Measurements from ENCODE around the gene NKAIN4.

The NKAIN4 gene

DNA sequence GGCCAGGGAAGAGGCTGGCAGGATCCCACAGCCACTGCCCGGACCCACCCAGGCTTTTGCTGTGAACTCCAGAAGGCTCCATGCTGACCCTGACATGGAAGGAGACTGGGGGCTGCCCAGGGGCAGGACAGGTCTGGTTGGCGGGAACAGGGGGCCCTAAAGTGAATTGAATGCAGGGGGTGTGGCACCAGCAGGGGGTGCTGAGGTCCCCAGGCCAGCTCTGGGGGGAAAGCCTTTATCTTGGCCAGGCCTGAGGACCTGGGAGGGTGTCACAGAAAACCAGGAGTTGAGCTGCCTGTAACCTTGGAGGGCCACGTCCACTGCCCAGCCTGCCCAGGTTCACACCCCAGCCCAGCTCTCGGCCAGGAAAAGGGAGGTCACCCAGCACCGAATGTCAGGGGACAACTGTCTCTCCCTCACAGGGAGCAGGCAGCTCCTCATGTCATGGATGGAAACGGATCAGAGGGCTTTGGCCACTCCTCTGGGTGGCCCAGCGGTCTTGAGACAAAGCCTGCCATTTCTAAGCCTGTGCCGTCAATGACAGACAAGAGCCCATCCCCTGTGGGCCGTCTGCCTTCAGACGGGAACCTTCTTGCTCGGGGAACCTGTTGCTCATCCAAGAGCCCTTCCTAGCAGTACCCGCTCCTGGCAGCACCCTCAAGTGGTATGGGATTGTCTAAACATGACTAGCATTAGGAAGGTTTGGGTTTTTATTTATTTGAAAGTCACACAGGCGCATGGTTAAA lies 35.4 kb downstream of the NKAIN4 start:
- DNase-seq (ENCODE audit: low spot score) = no peak

DNA sequence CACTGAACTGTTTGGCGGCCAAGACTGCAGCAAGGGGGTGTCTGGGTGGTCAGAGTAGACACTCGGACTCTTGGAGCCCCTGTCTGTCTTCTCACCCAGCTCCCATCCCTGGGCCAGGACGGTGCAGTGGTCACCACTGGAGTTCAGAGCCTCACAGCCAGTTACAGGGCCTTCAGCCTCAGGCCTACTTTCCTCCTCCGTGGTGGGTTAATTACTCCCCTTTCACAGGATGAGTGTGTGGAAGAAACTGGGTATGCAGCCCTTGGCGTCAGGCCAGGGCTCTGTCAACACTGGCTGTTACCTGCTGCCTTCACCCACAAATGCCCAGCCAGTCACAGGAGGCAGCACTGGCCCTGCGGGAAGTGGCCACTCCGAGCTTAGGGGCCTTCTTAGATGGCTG lies 36.6 kb downstream of the NKAIN4 start:
- DNase-seq (ENCODE audit: low spot score) = no peak

- DNase-seq (ENCODE audit: low spot score) = no peak
These were observed 37.3 kb downstream of the NKAIN4 start for GRCh38 chr20:63216849-63217471.

GRCh38 chr20:63216041-63216848 lies 38.0 kb downstream of the NKAIN4 start, which contains the start of gene YTHDF1:
YTHDF1 (minus strand) TSS chr20:63216131; CDS start chr20:63215892, 239 bp downstream.
- DNase-seq (ENCODE audit: low spot score) = peak; percentile 97

DNA sequence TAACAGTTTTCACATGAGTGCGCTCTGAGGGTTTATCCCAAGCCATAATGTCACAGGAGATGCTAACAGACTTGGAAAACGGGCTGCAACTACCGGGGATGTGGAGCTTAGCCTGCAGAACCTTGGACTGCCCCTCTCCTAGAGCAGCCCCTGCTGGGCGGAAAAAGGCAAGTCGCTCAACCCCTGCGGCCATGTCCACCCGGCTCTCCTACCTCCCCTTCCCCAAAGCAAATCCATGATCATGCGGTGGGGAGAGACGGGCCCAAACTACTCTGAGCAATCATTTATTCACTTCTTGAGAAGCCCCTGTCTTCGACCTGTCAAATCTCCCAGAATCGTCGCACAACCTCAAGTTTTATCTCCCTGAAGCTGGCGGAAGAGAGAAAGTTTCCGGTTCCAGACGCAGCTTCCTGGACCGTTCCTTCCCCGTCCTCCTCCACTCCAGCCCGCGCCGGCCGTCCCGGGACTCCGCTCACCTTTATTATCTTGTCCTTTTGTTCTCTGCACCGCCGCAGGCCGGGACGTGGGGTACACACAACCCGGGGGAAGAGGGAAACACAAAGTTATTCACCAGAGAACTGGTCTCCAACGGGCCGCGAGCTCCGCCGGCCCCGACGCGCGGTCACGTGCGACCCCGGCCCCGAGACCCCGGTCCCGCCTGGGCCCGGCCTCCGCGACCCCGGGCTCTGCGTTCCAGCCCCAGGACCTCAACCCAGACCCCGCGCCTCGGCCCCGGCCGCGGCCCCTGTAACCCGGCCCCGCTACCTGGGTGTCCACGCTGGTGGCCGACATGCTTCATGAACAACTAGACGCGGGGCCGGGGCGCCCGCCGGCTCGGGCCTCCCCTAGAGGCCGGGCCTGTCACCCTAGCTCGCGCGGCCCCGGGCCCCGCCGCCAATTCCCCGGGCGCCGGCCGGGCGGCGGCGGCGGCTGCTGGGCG lies 38.9 kb downstream of the NKAIN4 start:
- DNase-seq (ENCODE audit: low spot score) = no peak

GRCh38 chr20:63214514-63214913 lies 39.7 kb downstream of the NKAIN4 start:
- no peak for DNase-seq (ENCODE audit: low spot score)

DNA sequence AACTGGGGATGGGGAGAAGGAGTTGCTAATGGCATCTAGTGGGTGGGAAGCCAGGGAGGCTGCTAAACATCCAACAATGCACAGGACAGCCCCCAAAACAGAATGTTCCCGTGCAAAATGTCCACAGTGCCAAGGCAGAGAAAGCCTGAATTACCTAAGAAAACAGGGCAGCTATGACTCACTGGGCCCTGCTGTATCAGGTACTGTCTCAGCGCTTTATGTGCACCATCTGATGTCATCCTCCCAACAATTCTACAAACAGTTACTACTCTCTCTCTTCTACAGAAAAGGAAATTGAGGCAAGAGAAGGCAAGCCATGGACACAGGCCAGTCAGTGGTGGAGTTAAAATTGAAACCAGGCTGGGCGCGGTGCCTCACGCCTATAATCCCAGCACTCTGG lies 41.5 kb downstream of the NKAIN4 start:
- DNase-seq (ENCODE audit: low spot score) = no peak

GRCh38 chr20:63212393-63212730 lies 41.9 kb downstream of the NKAIN4 start:
- DNase-seq (ENCODE audit: low spot score) = no peak

DNA sequence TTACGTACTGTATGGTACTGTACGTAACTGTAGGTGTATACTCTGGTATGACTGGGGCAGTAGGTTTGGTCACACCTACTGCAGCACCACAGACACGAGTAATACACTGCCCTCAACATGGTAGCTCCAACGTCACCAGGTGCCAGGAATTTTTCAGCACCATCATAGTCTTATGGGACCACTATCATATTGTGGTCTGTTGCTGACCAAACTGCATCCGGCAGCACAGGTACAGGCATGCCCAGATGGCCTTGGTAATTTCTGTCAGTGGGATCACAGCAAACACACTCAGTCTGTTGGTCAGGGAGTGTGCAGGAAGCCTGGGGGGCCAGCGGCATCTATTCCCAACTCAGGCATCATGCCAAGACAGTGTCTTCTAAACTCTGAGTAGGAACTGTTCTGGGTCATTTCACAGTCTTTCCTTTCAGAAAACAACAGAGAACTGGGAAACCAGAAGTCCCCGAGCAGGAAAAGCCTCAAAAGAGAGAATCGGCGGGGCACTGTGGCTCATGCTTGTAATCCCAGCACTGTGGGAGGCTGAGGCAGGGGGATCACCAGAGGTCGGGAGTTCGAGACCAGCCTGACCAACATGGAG lies 44.2 kb downstream of the NKAIN4 start:
- no peak for DNase-seq (ENCODE audit: low spot score)

- no peak for DNase-seq (ENCODE audit: low spot score)
These were observed 45.8 kb downstream of the NKAIN4 start for GRCh38 chr20:63208346-63208909.

GRCh38 chr20:63206878-63207277 lies 47.4 kb downstream of the NKAIN4 start:
- DNase-seq (ENCODE audit: low spot score) = no peak

GRCh38 chr20:63205896-63206295 lies 48.4 kb downstream of the NKAIN4 start:
- no peak for DNase-seq (ENCODE audit: low spot score)

DNA sequence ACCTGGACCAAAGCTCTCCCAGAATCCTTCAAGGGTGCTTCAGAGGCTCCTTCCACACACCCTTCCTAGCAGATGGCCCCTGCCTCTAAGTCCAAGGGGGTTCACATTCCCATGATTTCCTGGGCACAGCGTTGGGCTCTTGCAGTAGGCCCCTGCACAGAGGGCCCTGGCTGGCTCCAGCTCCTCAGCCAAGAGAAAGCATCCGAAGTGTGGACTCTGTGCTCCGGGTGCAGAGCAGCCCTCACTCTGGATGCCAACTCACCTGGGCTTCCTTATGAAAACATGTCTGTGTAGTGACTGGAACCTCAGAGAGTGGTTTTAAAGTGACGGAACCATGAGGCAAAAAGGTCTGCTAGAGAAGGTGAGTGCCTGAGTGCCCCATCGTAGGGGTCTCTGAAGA lies 49.9 kb downstream of the NKAIN4 start:
- no peak for DNase-seq (ENCODE audit: low spot score)

- no peak for DNase-seq (ENCODE audit: low spot score)
These were observed 51.3 kb downstream of the NKAIN4 start for GRCh38 chr20:63202811-63203526.

DNA sequence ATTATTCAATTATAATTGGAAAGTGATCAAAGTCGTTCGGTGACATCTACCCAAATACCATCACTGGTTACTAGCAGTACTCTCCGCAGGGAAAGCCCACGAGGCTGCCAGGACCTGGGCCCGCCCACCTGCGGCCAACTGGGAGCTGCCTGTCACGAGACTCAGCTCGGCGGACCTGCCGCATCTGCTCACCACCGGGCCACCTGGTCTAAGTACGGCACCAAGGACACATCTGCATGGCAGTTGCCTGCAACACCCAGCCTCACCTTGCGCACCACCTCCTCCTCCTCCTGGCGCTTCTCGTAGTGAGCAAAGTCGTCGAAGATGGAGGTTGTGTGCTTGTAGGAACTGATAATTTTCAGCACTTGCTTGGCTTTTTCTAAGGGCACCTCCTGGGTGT lies 52.2 kb downstream of the NKAIN4 start:
- DNase-seq (ENCODE audit: low spot score) = no peak

DNA sequence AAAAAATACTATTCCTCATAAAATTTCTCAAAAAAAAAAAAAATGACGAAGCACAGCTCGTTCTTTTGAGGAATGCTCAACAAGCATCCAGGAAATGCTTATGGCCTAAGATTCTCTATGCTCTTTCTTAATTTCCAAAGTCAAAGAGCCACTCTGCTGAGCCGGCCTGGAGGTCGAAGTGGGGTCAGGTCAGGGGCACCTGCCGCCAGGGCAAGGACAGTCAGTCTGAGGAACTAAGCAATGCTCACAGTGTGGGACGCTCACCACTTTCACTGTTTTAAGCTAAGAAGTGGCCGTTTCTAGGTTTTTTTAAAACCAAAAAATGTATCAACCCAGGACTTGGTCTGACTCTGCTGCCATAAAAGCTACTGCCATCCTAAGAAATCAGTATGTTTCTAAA lies 55.7 kb downstream of the NKAIN4 start:
- DNase-seq (ENCODE audit: low spot score) = no peak

DNA sequence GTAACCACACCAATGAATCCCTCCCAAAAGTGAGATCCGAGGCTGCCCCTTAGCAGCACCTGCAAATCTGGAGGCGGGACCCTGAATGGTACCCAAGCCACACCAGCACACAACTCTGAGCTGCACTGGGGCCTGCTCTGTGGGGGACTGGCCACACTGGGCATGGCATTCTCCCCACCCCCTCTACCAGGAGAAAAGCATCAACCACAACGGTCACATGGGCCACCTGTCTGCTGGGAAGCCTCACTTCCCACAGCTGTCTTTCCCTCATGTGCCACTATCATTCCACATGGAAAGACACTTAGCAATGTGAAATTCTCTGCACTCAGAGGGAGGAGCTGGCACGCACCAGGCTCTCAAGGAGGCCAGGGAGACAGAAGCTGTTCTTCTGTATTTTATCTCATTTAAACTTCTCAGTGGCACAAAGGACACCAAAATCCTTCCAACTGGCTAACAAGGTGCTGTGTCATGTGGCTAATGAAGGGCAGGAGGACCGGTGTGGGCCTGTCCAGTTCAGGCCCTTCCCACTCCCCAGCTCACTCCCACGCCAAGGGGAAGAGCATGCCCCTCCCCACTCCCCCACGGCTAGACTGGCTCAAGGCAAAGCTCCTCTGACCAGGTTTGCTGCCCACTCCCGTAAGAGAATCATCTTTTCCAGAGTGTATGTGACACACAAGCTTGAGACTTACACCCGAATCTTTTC lies 57.3 kb downstream of the NKAIN4 start:
- no peak for DNase-seq (ENCODE audit: low spot score)

DNA sequence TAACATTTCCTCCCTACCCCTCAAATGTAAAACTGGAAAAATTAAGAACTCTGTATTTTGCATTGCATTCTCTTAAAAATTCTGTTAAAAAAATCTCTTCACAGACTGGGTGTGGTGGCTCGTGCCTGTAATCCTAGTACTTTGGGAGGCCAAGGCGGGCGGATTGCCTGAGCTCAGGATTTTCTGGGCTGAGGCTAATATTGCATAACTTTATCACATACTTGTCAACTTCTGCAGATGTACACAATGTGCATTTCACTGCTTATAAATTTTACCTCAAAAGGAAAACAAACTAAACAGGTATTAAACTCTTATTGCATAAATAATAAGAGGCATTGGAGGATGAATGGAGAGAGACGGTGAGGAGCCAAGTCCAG lies 59.5 kb downstream of the NKAIN4 start:
- no peak for DNase-seq (ENCODE audit: low spot score)

GRCh38 chr20:63194007-63194796 lies 60.1 kb downstream of the NKAIN4 start:
- no peak for DNase-seq (ENCODE audit: low spot score)

Measured in left forelimb (tissue), 1 donor.